ENCODE results near the gene GGA1. TPM values are rescaled to one million over a fixed set of nuclear protein-coding genes. Genes with fewer than 3 reads are reported as not detected.

Gene GGA1
- total and polyA plus RNA-seq, 9 of the 15 experiments (the other 6 are each of a cell fraction or from before 2014, with no cell fraction given) = 1.5 to 69.5 (median 31.6) TPM

GRCh38 chr22:37608477-37609239, at the start of gene GGA1 (continued):
- no peak for TF ChIP-seq MYNN (IDR thresholded peaks at IDR 0.05)
- TF ChIP-seq MYNN (CRISPR knock-in tag; IDR thresholded peaks at IDR 0.05) = no peak
- TF ChIP-seq ZNF324 (CRISPR knock-in tag; IDR thresholded peaks at IDR 0.05) = no peak
- no peak; the same call in 1 of the 2 replicates for TF ChIP-seq ZFX (CRISPR knock-in tag; IDR thresholded peaks at IDR 0.05)
- no peak for TF ChIP-seq BDP1 (IDR thresholded peaks at IDR 0.05; ENCODE audit: insufficient read depth, insufficient read length)
- TF ChIP-seq SRSF9 (IDR thresholded peaks at IDR 0.05; ENCODE audit: borderline replicate concordance, low read depth, low read length) = no peak
- TF ChIP-seq ELF4 (CRISPR knock-in tag; IDR thresholded peaks at IDR 0.05) = no peak
- no peak for TF ChIP-seq SRSF1 (IDR thresholded peaks at IDR 0.05; ENCODE audit: low read depth, low read length)
- TF ChIP-seq FOXP4 (CRISPR knock-in tag; IDR thresholded peaks at IDR 0.05; ENCODE audit: borderline replicate concordance) = peak; percentile 88; the same call in 1 of the 2 replicates
- no peak for TF ChIP-seq RBM34 (IDR thresholded peaks at IDR 0.05; ENCODE audit: borderline replicate concordance, insufficient read depth, low read length)
- no peak for TF ChIP-seq ZNF76 (CRISPR knock-in tag; IDR thresholded peaks at IDR 0.05; ENCODE audit: borderline replicate concordance)
- no peak for TF ChIP-seq EWSR1 (IDR thresholded peaks at IDR 0.05; ENCODE audit: borderline replicate concordance, low read depth, partially characterized antibody)
- TF ChIP-seq THRA (IDR thresholded peaks at IDR 0.05) = no peak
- no peak for TF ChIP-seq DLX4 (CRISPR knock-in tag; IDR thresholded peaks at IDR 0.05)
- no peak for TF ChIP-seq ZNF184 (CRISPR knock-in tag; IDR thresholded peaks at IDR 0.05)
- TF ChIP-seq GTF2F1 (IDR thresholded peaks at IDR 0.05; ENCODE audit: low read depth, low read length) = no peak
- TF ChIP-seq MCM5 (IDR thresholded peaks at IDR 0.05; ENCODE audit: low read depth) = no peak
- no peak for TF ChIP-seq ZNF586 (CRISPR knock-in tag; conservative IDR thresholded peaks at IDR 0.05)
- peak; percentile 88 for TF ChIP-seq SIN3B (IDR thresholded peaks at IDR 0.05; ENCODE audit: low read depth)
- peak; percentile 88 for TF ChIP-seq ATF7 (IDR thresholded peaks at IDR 0.05)
- no peak for TF ChIP-seq MYBL2 (IDR thresholded peaks at IDR 0.05; ENCODE audit: low read depth)
- TF ChIP-seq MYBL2 (CRISPR knock-in tag; IDR thresholded peaks at IDR 0.05; ENCODE audit: borderline replicate concordance) = no peak
- TF ChIP-seq GTF3C2 (IDR thresholded peaks at IDR 0.05; ENCODE audit: borderline replicate concordance, extremely low read depth, insufficient read length) = no peak

Measured in K562 (cell line).